ENCODE results near the gene TSPAN6.

The TSPAN6 gene

GRCh38 chrX:100647739-100648138 is 11.1 kb upstream of the TSPAN6 start:
- H3K27me3 ChIP-seq (ENCODE audit: low read depth, low read length), result peaks cover 86% of the 10 kb centered on the region
- peaks cover 34% of the 10 kb centered on the region for H4K20me1 ChIP-seq (ENCODE audit: insufficient read depth, low read length)
- H3K4me2 ChIP-seq (ENCODE audit: low read length), result no peak overlapping the region
- H3K9me3 ChIP-seq (ENCODE audit: insufficient read depth, low read length), result no peaks in the 10 kb centered on the region
- no peaks in the 10 kb centered on the region for H3K79me2 ChIP-seq (ENCODE audit: low read length)
- no peak overlapping the region for H3K27ac ChIP-seq (ENCODE audit: low read length)
- no peak for TF ChIP-seq EZH2phosphoT487 (IDR thresholded peaks at IDR 0.05; ENCODE audit: low read depth)
- no peak for TF ChIP-seq CTCF (IDR thresholded peaks at IDR 0.05; ENCODE audit: low read depth, low read length)
- no peak overlapping the region for H3K4me3 ChIP-seq (ENCODE audit: low read length)
- no peak overlapping the region for H2AFZ ChIP-seq (ENCODE audit: low read depth, low read length)
- H3K4me1 ChIP-seq (ENCODE audit: low read length), result peaks cover 40% of the 10 kb centered on the region
- H3K9ac ChIP-seq (ENCODE audit: low read length), result no peak overlapping the region
- H3K36me3 ChIP-seq (replicated peaks; ENCODE audit: low read depth, low read length), result no peaks in the 10 kb centered on the region

- Histone ChIP-seq H3K27me3 (ENCODE audit: low read depth, low read length) (peaks cover 85% of the 10 kb centered on the region), H3K9me3 (ENCODE audit: insufficient read depth, low read length) (no peaks in the 10 kb centered on the region), H3K4me3 (ENCODE audit: low read length) (no peak overlapping the region), H3K4me2 (ENCODE audit: low read length) (no peak overlapping the region), H3K9ac (ENCODE audit: low read length) (no peak overlapping the region), H3K36me3 (replicated peaks; ENCODE audit: low read depth, low read length) (no peaks in the 10 kb centered on the region), H3K4me1 (ENCODE audit: low read length) (peaks cover 40% of the 10 kb centered on the region), H3K79me2 (ENCODE audit: low read length) (no peaks in the 10 kb centered on the region), H4K20me1 (ENCODE audit: insufficient read depth, low read length) (peaks cover 34% of the 10 kb centered on the region), H3K27ac (ENCODE audit: low read length) (no peak overlapping the region), H2AFZ (ENCODE audit: low read depth, low read length) (no peak overlapping the region)
- no peak for TF ChIP-seq EZH2phosphoT487 (IDR thresholded peaks at IDR 0.05; ENCODE audit: low read depth)
- no peak for TF ChIP-seq CTCF (IDR thresholded peaks at IDR 0.05; ENCODE audit: low read depth, low read length)
Observed at GRCh38 chrX:100647095-100647494, 10.5 kb upstream of the TSPAN6 start.

- H3K36me3 ChIP-seq (replicated peaks; ENCODE audit: low read depth, low read length), result no peaks in the 10 kb centered on the region
- no peaks in the 10 kb centered on the region for H3K79me2 ChIP-seq (ENCODE audit: low read length)
- H3K4me1 ChIP-seq (ENCODE audit: low read length), result peaks cover 27% of the 10 kb centered on the region
- H3K4me3 ChIP-seq (ENCODE audit: low read length), result no peak overlapping the region
- H3K27me3 ChIP-seq (ENCODE audit: low read depth, low read length), result peaks cover 86% of the 10 kb centered on the region
- H3K4me2 ChIP-seq (ENCODE audit: low read length), result no peak overlapping the region
- no peak overlapping the region for H3K9ac ChIP-seq (ENCODE audit: low read length)
- no peak overlapping the region for H2AFZ ChIP-seq (ENCODE audit: low read depth, low read length)
- H3K27ac ChIP-seq (ENCODE audit: low read length), result no peak overlapping the region
- TF ChIP-seq EZH2phosphoT487 (IDR thresholded peaks at IDR 0.05; ENCODE audit: low read depth), result no peak
- TF ChIP-seq CTCF (IDR thresholded peaks at IDR 0.05; ENCODE audit: low read depth, low read length), result no peak
- H4K20me1 ChIP-seq (ENCODE audit: insufficient read depth, low read length), result peaks cover 31% of the 10 kb centered on the region
- H3K9me3 ChIP-seq (ENCODE audit: insufficient read depth, low read length), result no peaks in the 10 kb centered on the region
Observed at GRCh38 chrX:100645106-100645505, 8.5 kb upstream of the TSPAN6 start.

- Histone ChIP-seq H3K27ac (ENCODE audit: low read length) (no peak within 1 kb of the TSS), H3K4me1 (ENCODE audit: low read length) (peaks cover 18% of the 10 kb centered on the region), H4K20me1 (ENCODE audit: insufficient read depth, low read length) (peaks cover 26% of the 10 kb centered on the region), H2AFZ (ENCODE audit: low read depth, low read length) (no peak within 1 kb of the TSS), H3K36me3 (replicated peaks; ENCODE audit: low read depth, low read length) (no peaks in the 10 kb centered on the region), H3K79me2 (ENCODE audit: low read length) (no peaks in the 10 kb centered on the region), H3K9ac (ENCODE audit: low read length) (no peak within 1 kb of the TSS), H3K4me2 (ENCODE audit: low read length) (no peak within 1 kb of the TSS), H3K4me3 (ENCODE audit: low read length) (no peak within 1 kb of the TSS), H3K9me3 (ENCODE audit: insufficient read depth, low read length) (no peaks in the 10 kb centered on the region), H3K27me3 (ENCODE audit: low read depth, low read length) (peaks cover 91% of the 10 kb centered on the region)
- TF ChIP-seq CTCF (IDR thresholded peaks at IDR 0.05; ENCODE audit: low read depth, low read length) (no peak), EZH2phosphoT487 (IDR thresholded peaks at IDR 0.05; ENCODE audit: low read depth) (no peak)
Observed at GRCh38 chrX:100643956-100644860, 7.6 kb upstream of the TSPAN6 start, which contains the start of gene SRPX2. SRPX2 (plus strand) TSS chrX:100644199; CDS start chrX:100646323, 2,124 bp downstream.

Measured in OCI-LY3 (cell line).